Measurements from ENCODE around the gene PERCC1. TPM values are rescaled to one million over a fixed set of nuclear protein-coding genes. Genes with fewer than 3 reads are reported as not detected.

Gene PERCC1
- total and polyA plus RNA-seq, 2 of the 4 experiments (the other 2 are of a cell fraction): not detected

GRCh38 chr16:1437606-1438005, 6.7 kb downstream of the PERCC1 start:
- Histone ChIP-seq H3K4me1 (ENCODE audit: control insufficient read depth, insufficient read depth, low read length) (no peaks in the 10 kb centered on the region), H3K36me3 (ENCODE audit: control insufficient read depth, insufficient read depth, low read length) (no peaks in the 10 kb centered on the region), H3K4me2 (ENCODE audit: low read depth, low read length) (no peak overlapping the region), H3K9me3 (ENCODE audit: control insufficient read depth, insufficient read depth, low read length) (no peaks in the 10 kb centered on the region), H3K27ac (ENCODE audit: insufficient read depth, low read length) (no peak overlapping the region), H2AFZ (replicated peaks; ENCODE audit: low read length, poor library complexity) (peak overlapping the region; percentile 33), H3K4me3 (ENCODE audit: insufficient read depth, low read depth, low read length) (no peak overlapping the region), H4K5ac (ENCODE audit: low read depth, low read length) (no peak overlapping the region), H3K18ac (ENCODE audit: low read depth, low read length) (no peak overlapping the region), H4K91ac (ENCODE audit: insufficient read depth, low read depth, low read length) (no peak overlapping the region), H3K14ac (replicated peaks; ENCODE audit: low read depth, low read length) (no peak overlapping the region), H3K27me3 (ENCODE audit: control insufficient read depth, insufficient read depth, low read length) (peaks cover 4% of the 10 kb centered on the region; the same call in 1 of the 2 replicates), H4K8ac (ENCODE audit: low read depth in 2 of 2, low read length in 2 of 2) (no peak overlapping the region), H3K4ac (ENCODE audit: low read depth, low read length) (no peak overlapping the region), H3K9ac (ENCODE audit: low read depth, low read length) (no peak overlapping the region), H2BK120ac (ENCODE audit: low read depth, low read length) (no peak overlapping the region), H3K9me1 (ENCODE audit: insufficient read depth, low read length) (no peaks in the 10 kb centered on the region), H2AK5ac (ENCODE audit: low read depth, low read length) (no peak overlapping the region), H3K79me1 (ENCODE audit: low read depth in 1 of 2, low read length in 2 of 2) (no peaks in the 10 kb centered on the region), H2AK9ac (replicated peaks; ENCODE audit: low read depth, low read length, poor library complexity) (no peak overlapping the region), H3K56ac (ENCODE audit: extremely low read depth, insufficient read depth, low read length) (no peak overlapping the region), H2BK5ac (ENCODE audit: low read depth, low read length, poor library complexity, severe bottlenecking) (no peak overlapping the region), H3K23ac (ENCODE audit: low read depth, low read length) (no peak overlapping the region), H4K20me1 (ENCODE audit: insufficient read depth, low read length) (no peaks in the 10 kb centered on the region), H2BK15ac (ENCODE audit: low read depth, low read length) (no peak overlapping the region), H2BK20ac (ENCODE audit: low read depth, low read length) (no peak overlapping the region)
- in situ Hi-C loops (cut with MboI; ENCODE audit: low sequenced_read_pairs): no loop called here
- ChIA-PET CTCF (no interaction called here), POLR2A (ENCODE audit: unreplicated experiment) (no interaction called here)
- ATAC-seq (ENCODE audit: low read depth) (no peak), DNase-seq (no peak)
- dilution Hi-C loops (cut with HindIII; ENCODE audit: low sequenced_read_pairs, unreplicated experiment): no loop called here
- BruUV-seq (replicated peaks): no TSS peak
- 62% methylated on average over 12 of the region's 22 CpGs; no CpG with 5 or more reads in 1 of the 2 experiments for WGBS, 2 experiments (ENCODE audit: extremely low coverage in 2 of 2, insufficient read length in 1 of 2)
- intact Hi-C loops (cut with micrococcal nuclease): no loop called here
- TF ChIP-seq FOS (IDR thresholded peaks at IDR 0.05; ENCODE audit: low read depth, low read length) (no peak), SMC3 (IDR thresholded peaks at IDR 0.05; ENCODE audit: low read depth, low read length) (no peak), RFX5 (IDR thresholded peaks at IDR 0.05; ENCODE audit: low read depth, low read length) (no peak), RAD21 (IDR thresholded peaks at IDR 0.05; ENCODE audit: low read length) (no peak), BHLHE40 (IDR thresholded peaks at IDR 0.05; ENCODE audit: low read depth, low read length) (no peak), MAZ (IDR thresholded peaks at IDR 0.05; ENCODE audit: borderline replicate concordance, low read depth, low read length) (no peak), CTCF (conservative IDR thresholded peaks at IDR 0.05; ENCODE audit: low read depth, low read length) (no peak), MAFK (IDR thresholded peaks at IDR 0.05; ENCODE audit: low read depth, low read length) (no peak), MXI1 (IDR thresholded peaks at IDR 0.05; ENCODE audit: borderline replicate concordance, low read depth, low read length) (no peak), ELK1 (IDR thresholded peaks at IDR 0.05; ENCODE audit: borderline replicate concordance, low read depth, low read length) (no peak), USF2 (IDR thresholded peaks at IDR 0.05; ENCODE audit: low read depth, low read length) (no peak), RCOR1 (IDR thresholded peaks at IDR 0.05; ENCODE audit: insufficient replicate concordance, low read length) (no peak), NFE2L2 (IDR thresholded peaks at IDR 0.05; ENCODE audit: low read depth, low read length) (no peak), CHD1 (IDR thresholded peaks at IDR 0.05; ENCODE audit: low read depth, low read length) (no peak), CEBPB (IDR thresholded peaks at IDR 0.05; ENCODE audit: low read depth, low read length) (no peak), POLR2A (IDR thresholded peaks at IDR 0.05; ENCODE audit: low read depth, low read length) (no peak)

Data from IMR-90 (cell line).